Measurements from ENCODE around the gene MOB2.

DNA sequence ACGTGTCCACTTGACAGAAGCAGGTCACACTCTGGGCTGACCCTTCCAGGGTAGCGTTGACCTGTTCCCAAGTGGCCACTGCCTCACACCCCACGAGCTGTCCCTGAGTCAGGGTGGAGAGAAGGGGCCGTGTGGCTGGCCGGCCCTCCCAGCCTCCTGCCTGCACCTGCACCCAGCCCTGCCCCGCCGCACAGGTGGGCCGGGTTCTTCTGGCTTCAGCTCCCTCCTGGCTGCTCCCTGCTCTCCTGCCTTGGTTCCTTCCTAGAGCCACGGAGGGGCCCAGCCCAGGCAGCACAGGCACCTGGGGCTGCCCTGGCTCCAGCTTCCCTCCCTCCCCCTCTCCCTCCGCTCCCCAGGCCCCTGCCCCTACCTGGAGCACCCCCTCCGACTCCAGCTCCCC is 42.3 kb downstream of the MOB2 start:
- TF ChIP-seq, protein P1, sequence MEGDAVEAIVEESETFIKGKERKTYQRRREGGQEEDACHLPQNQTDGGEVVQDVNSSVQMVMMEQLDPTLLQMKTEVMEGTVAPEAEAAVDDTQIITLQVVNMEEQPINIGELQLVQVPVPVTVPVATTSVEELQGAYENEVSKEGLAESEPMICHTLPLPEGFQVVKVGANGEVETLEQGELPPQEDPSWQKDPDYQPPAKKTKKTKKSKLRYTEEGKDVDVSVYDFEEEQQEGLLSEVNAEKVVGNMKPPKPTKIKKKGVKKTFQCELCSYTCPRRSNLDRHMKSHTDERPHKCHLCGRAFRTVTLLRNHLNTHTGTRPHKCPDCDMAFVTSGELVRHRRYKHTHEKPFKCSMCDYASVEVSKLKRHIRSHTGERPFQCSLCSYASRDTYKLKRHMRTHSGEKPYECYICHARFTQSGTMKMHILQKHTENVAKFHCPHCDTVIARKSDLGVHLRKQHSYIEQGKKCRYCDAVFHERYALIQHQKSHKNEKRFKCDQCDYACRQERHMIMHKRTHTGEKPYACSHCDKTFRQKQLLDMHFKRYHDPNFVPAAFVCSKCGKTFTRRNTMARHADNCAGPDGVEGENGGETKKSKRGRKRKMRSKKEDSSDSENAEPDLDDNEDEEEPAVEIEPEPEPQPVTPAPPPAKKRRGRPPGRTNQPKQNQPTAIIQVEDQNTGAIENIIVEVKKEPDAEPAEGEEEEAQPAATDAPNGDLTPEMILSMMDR (IDR thresholded peaks at IDR 0.05) = no peak
- TF ChIP-seq EP300 (IDR thresholded peaks at IDR 0.05) (no peak), POLR2A (IDR thresholded peaks at IDR 0.05) (no peak)

Data from suprapubic skin (tissue), 3 donors.